MM.1S (cell line): ENCODE results near the gene BEST4.
A peak's percentile ranks its signal among the peaks of the same experiment; 100 is the strongest.

Experiments used
- DNase-seq: peaks from one replicate; pipeline ENCODE4 v3.0.0-alpha.2; 2015
- H2AFZ ChIP-seq: fragments of 300-600 bp; sonication (generic); 2 replicates; pipeline ENCODE4 v1.6.0; 2016; ENCODE audit warnings: antibody characterized with exemption, low read length
- H3F3A ChIP-seq: fragments of 300-600 bp; sonication (generic); 2 replicates; pipeline ENCODE4 v1.6.1; 2016; ENCODE audit warnings: mild to moderate bottlenecking, antibody characterized with exemption, low read length, moderate library complexity, mixed read lengths; ENCODE audit not compliant: insufficient read depth
- H3K27ac ChIP-seq: fragments of 300-600 bp; sonication (generic); 2 replicates; pipeline ENCODE4 v1.5.1; 2016; ENCODE audit warnings: mild to moderate bottlenecking, low read length
- H3K27me3 ChIP-seq: fragments of 300-600 bp; sonication (generic); replicated peaks from 2 replicates; pipeline ENCODE4 v1.6.0; 2016; ENCODE audit warnings: low read length; ENCODE audit not compliant: insufficient read depth
- H3K36me3 ChIP-seq: fragments of 300-600 bp; sonication (generic); replicated peaks from 2 replicates; pipeline ENCODE4 v1.6.1; 2016; ENCODE audit warnings: mild to moderate bottlenecking, low read length, mixed read lengths; ENCODE audit not compliant: insufficient read depth
- H3K4me1 ChIP-seq: fragments of 300-600 bp; sonication (generic); 2 replicates; pipeline ENCODE4 v1.6.1; 2016; ENCODE audit warnings: low read length, mixed read lengths
- H3K4me2 ChIP-seq: fragments of 300-600 bp; sonication (generic); 2 replicates; pipeline ENCODE4 v1.6.0; 2016; ENCODE audit warnings: low read depth, low read length
- H3K4me3 ChIP-seq: fragments of 300-600 bp; sonication (generic); 2 replicates; pipeline ENCODE4 v1.5.1; 2016; ENCODE audit warnings: low read length, mixed read lengths
- H3K79me2 ChIP-seq: fragments of 300-600 bp; sonication (generic); 2 replicates; pipeline ENCODE4 v1.6.1; 2016; ENCODE audit warnings: mixed run types, low read length, mixed read lengths
- H3K9ac ChIP-seq: fragments of 300-600 bp; sonication (generic); 2 replicates; pipeline ENCODE4 v1.6.1; 2016; ENCODE audit warnings: low read length, mixed read lengths
- H3K9me2 ChIP-seq: fragments of 300-600 bp; sonication (generic); replicated peaks from 2 replicates; pipeline ENCODE4 v1.6.1; 2016; ENCODE audit warnings: mild to moderate bottlenecking, low read length, mixed read lengths; ENCODE audit not compliant: insufficient read depth
- H3K9me3 ChIP-seq: fragments of 300-600 bp; sonication (generic); replicated peaks from 2 replicates; pipeline ENCODE4 v1.6.1; 2016; ENCODE audit warnings: mild to moderate bottlenecking, low read length, mixed read lengths; ENCODE audit not compliant: insufficient read depth
- H4K20me1 ChIP-seq: fragments of 300-600 bp; sonication (generic); 2 replicates; pipeline ENCODE4 v1.6.1; 2016; ENCODE audit warnings: mild to moderate bottlenecking, low read length, moderate library complexity, mixed read lengths; ENCODE audit not compliant: insufficient read depth
- CTCF ChIP-seq: fragments of 300-600 bp; sonication (generic); IDR thresholded peaks from 2 replicates; pipeline ENCODE4 v1.5.1; 2016; ENCODE audit warnings: antibody characterized with exemption, low read length, mixed read lengths
- EZH2 ChIP-seq: fragments of 300-600 bp; sonication (generic); optimal IDR thresholded peaks from 2 replicates; pipeline ENCODE3; 2017; ENCODE audit warnings: low read depth, mild to moderate bottlenecking, antibody characterized with exemption, low read length, mixed read lengths
- EZH2phosphoT487 ChIP-seq: fragments of 300-600 bp; sonication (generic); IDR thresholded peaks from 2 replicates; pipeline ENCODE4 v1.6.1; 2018; ENCODE audit warnings: antibody characterized with exemption, low read length

The BEST4 gene

GRCh38 chr1:44777547-44777946 lies 10.4 kb downstream of the BEST4 start:
- Histone ChIP-seq H3F3A (peaks cover 48% of the 10 kb centered on the region), H3K27me3 (no peaks in the 10 kb centered on the region), H2AFZ (no peak overlapping the region), H3K9me2 (no peaks in the 10 kb centered on the region), H3K4me2 (peak overlapping the region; percentile 74; the same call in 1 of the 2 replicates), H3K4me3 (peak overlapping the region; percentile 98; the same call in 1 of the 2 replicates), H3K36me3 (peaks cover 18% of the 10 kb centered on the region), H3K9ac (no peak overlapping the region; the same call in 1 of the 2 replicates), H3K79me2 (peaks cover 41% of the 10 kb centered on the region), H3K9me3 (no peaks in the 10 kb centered on the region), H4K20me1 (peaks cover 11% of the 10 kb centered on the region; the same call in 1 of the 2 replicates), H3K27ac (no peak overlapping the region), H3K4me1 (0 out of 2 replicates have a peak, but pooled peaks cover 7% of the 10 kb centered on the region)
- TF ChIP-seq CTCF (no peak), EZH2phosphoT487 (no peak)
- DNase-seq = no peak

- peak overlapping the region; percentile 74 for H3K4me2 ChIP-seq
- TF ChIP-seq EZH2 (no peak), CTCF (no peak), EZH2phosphoT487 (no peak)
- DNase-seq = no peak
- H3K9me3 ChIP-seq = no peaks in the 10 kb centered on the region
- peaks cover 11% of the 10 kb centered on the region; the same call in 1 of the 2 replicates for H4K20me1 ChIP-seq
- H3K27ac ChIP-seq = peak overlapping the region; percentile 67; the same call in 1 of the 2 replicates
- 0 out of 2 replicates have a peak, but pooled peaks cover 7% of the 10 kb centered on the region for H3K4me1 ChIP-seq
- H2AFZ ChIP-seq = no peak overlapping the region
- H3K79me2 ChIP-seq = peaks cover 41% of the 10 kb centered on the region
- peaks cover 47% of the 10 kb centered on the region for H3F3A ChIP-seq
- H3K9me2 ChIP-seq = no peaks in the 10 kb centered on the region
- peak overlapping the region; percentile 98 for H3K4me3 ChIP-seq
- no peaks in the 10 kb centered on the region for H3K27me3 ChIP-seq
- H3K9ac ChIP-seq = peak overlapping the region; percentile 90
- peaks cover 18% of the 10 kb centered on the region for H3K36me3 ChIP-seq
These were observed 11.3 kb downstream of the BEST4 start for GRCh38 chr1:44776730-44777068.

GRCh38 chr1:44775930-44776729 lies 11.8 kb downstream of the BEST4 start:
- DNase-seq = peak; percentile 33
- Histone ChIP-seq H3K9ac (peak overlapping the region; percentile 90), H3K4me2 (peak overlapping the region; percentile 74), H3K79me2 (peaks cover 41% of the 10 kb centered on the region), H3K4me3 (peak overlapping the region; percentile 98), H3K9me3 (no peaks in the 10 kb centered on the region), H3K36me3 (peaks cover 18% of the 10 kb centered on the region), H3K9me2 (no peaks in the 10 kb centered on the region), H3K27me3 (no peaks in the 10 kb centered on the region), H3K4me1 (0 out of 2 replicates have a peak, but pooled peaks cover 7% of the 10 kb centered on the region), H3F3A (peaks cover 42% of the 10 kb centered on the region), H3K27ac (peak overlapping the region; percentile 67), H2AFZ (0 out of 2 replicates have a peak overlapping the region, but pooled peaks have one; percentile 98), H4K20me1 (peaks cover 11% of the 10 kb centered on the region; the same call in 1 of the 2 replicates)
- TF ChIP-seq EZH2 = no peak
- no peak for TF ChIP-seq EZH2phosphoT487
